Activated CD8-positive, alpha-beta memory T cell treated with anti-CD3 and anti-CD28 coated beads, Interleukin-2, amount 50 U/mL, for 4 hours (primary cell): ENCODE data around the gene PXT1.
A peak's percentile ranks its signal among the peaks of the same experiment; 100 is the strongest.

Experiments
- DNase-seq: peaks from one replicate; pipeline ENCODE4 v3.0.0-alpha.2; 2020

The PXT1 gene

GRCh38 chr6:36343109-36343680 lies 99.5 kb downstream of the PXT1 start:
- no peak for DNase-seq

GRCh38 chr6:36340618-36341454 lies 101.8 kb downstream of the PXT1 start:
- peak; percentile 77 for DNase-seq
